H4 (cell line): Measurements from ENCODE around the gene CERS5. TPM values are rescaled to one million over a fixed set of nuclear protein-coding genes. Genes with fewer than 3 reads are reported as not detected.

ENCODE experiments used
- total RNA-seq: library from RNA; depleted of rRNA; stranded (reverse); fragments of >200 nt; shearing (Covaris generic); gene quantifications from 2 replicates; pipeline ENCODE4 v1.2.3, GENCODE V29; 2014; rRNA removed

CERS5 gene
- total RNA-seq, 1 experiment from 2014 or later, result 15.8 TPM

Other genes starting within 250 kb of the CERS5 start
- gene AQP2, start 216.6 kb downstream of the CERS5 start, total RNA-seq, result not detected in 2 replicates
- not detected in 2 replicates for gene AQP5, start 205.5 kb downstream of the CERS5 start, total RNA-seq
- 0.10 TPM in 1 of 2 replicates, not detected in the other for gene AQP6, start 194.4 kb downstream of the CERS5 start, total RNA-seq
- gene RACGAP1, start 141.9 kb downstream of the CERS5 start, total RNA-seq, result 115 and 140 TPM in 2 replicates
- gene ASIC1, start 109.8 kb downstream of the CERS5 start, total RNA-seq, result 1.6 and 3.4 TPM in 2 replicates
- gene SMARCD1, start 82.0 kb downstream of the CERS5 start, total RNA-seq, result 52.7 and 64.3 TPM in 2 replicates
- gene GPD1, start 63.4 kb downstream of the CERS5 start, total RNA-seq, result 0.25 TPM in 1 of 2 replicates, not detected in the other
- 64.8 and 70.3 TPM in 2 replicates for gene COX14, start 55.1 kb downstream of the CERS5 start, total RNA-seq
- gene LIMA1, start 116.2 kb upstream of the CERS5 start, total RNA-seq, result 97.1 and 109 TPM in 2 replicates
- gene FAM186A, start 229.2 kb upstream of the CERS5 start, total RNA-seq, result not detected in 2 replicates
- 22.6 and 23.8 TPM in 2 replicates for gene LARP4, start 233.5 kb upstream of the CERS5 start, total RNA-seq